SK-N-SH treated with all-trans-retinoic acid at 6 μM for 48 hours (cell line): ENCODE data around the gene CEACAM20.

Experiments used
- ATAC-seq: fragments of 200-7000 bp; cut with Tn5 transposase; 3 replicates; pipeline ENCODE4 v1.9.1; 2020; ENCODE audit warnings: mild to moderate bottlenecking, moderate library complexity
- ARNTL ChIP-seq: fragments of 450-650 bp; formaldehyde crosslinking; IDR thresholded peaks from 2 replicates; pipeline ENCODE4 v1.5.0; 2020; ENCODE audit warnings: low read depth, mild to moderate bottlenecking, moderate library complexity, borderline replicate concordance
- BACH2 ChIP-seq: fragments of 250-450 bp; sonication (Bioruptor Pico); IDR thresholded peaks from 2 replicates; pipeline ENCODE4 v1.9.0; 2021; ENCODE audit warnings: mild to moderate bottlenecking, borderline replicate concordance
- CREB5 ChIP-seq: fragments of 250-450 bp; sonication (Bioruptor Pico); IDR thresholded peaks from 2 replicates; pipeline ENCODE4 v1.5.1; 2020; ENCODE audit warnings: low read depth, mild to moderate bottlenecking, moderate library complexity
- CSDC2 ChIP-seq: fragments of 250-450 bp; sonication (Bioruptor Pico); IDR thresholded peaks from 2 replicates; pipeline ENCODE4 v1.5.0; 2020; ENCODE audit warnings: mild to moderate bottlenecking, moderate library complexity
- CSRNP3 ChIP-seq: fragments of 250-450 bp; sonication (Bioruptor Pico); IDR thresholded peaks from 2 replicates; pipeline ENCODE4 v1.5.1; 2021; ENCODE audit warnings: mild to moderate bottlenecking, moderate library complexity
- GLIS3 ChIP-seq: fragments of 250-450 bp; sonication (Bioruptor Pico); IDR thresholded peaks from 2 replicates; pipeline ENCODE4 v1.5.0; 2020; ENCODE audit warnings: mild to moderate bottlenecking, moderate library complexity
- OSR1 ChIP-seq: fragments of 250-450 bp; sonication (Bioruptor Pico); IDR thresholded peaks from 2 replicates; pipeline ENCODE4 v1.8.0; 2022; ENCODE audit warnings: moderate library complexity, mild to moderate bottlenecking, inconsistent platforms
- PPARA ChIP-seq: fragments of 250-450 bp; sonication (Bioruptor Pico); IDR thresholded peaks from 2 replicates; pipeline ENCODE4 v1.5.0; 2020; ENCODE audit warnings: mild to moderate bottlenecking, borderline replicate concordance
- RARB ChIP-seq: fragments of 250-450 bp; sonication (Bioruptor Pico); IDR thresholded peaks from 2 replicates; pipeline ENCODE4 v1.8.0; 2021; ENCODE audit warnings: mild to moderate bottlenecking, moderate library complexity
- SNAI2 ChIP-seq: fragments of 250-450 bp; sonication (Bioruptor Pico); IDR thresholded peaks from 2 replicates; pipeline ENCODE4 v1.5.0; 2020; ENCODE audit warnings: mild to moderate bottlenecking, moderate library complexity
- TCF4 ChIP-seq: fragments of 250-450 bp; sonication (Bioruptor Pico); IDR thresholded peaks from 2 replicates; pipeline ENCODE4 v1.8.0; 2021; ENCODE audit warnings: mild to moderate bottlenecking, moderate library complexity, borderline replicate concordance
- TOX ChIP-seq: fragments of 250-450 bp; sonication (Bioruptor Pico); IDR thresholded peaks from 2 replicates; pipeline ENCODE4 v1.8.0; 2021; ENCODE audit warnings: mild to moderate bottlenecking, moderate library complexity, borderline replicate concordance
- TSHZ2 ChIP-seq: fragments of 250-450 bp; sonication (Bioruptor Pico); IDR thresholded peaks from 2 replicates; pipeline ENCODE4 v1.5.0; 2020; ENCODE audit warnings: mild to moderate bottlenecking, moderate library complexity
- ZC3H10 ChIP-seq: fragments of 250-450 bp; sonication (Bioruptor Pico); IDR thresholded peaks from 2 replicates; pipeline ENCODE4 v1.5.1; 2021; ENCODE audit warnings: mild to moderate bottlenecking, moderate library complexity
- ZFP3 ChIP-seq: fragments of 250-450 bp; sonication (Bioruptor Pico); IDR thresholded peaks from 2 replicates; pipeline ENCODE4 v1.5.0; 2020; ENCODE audit warnings: mild to moderate bottlenecking, moderate library complexity
- ZFP30 ChIP-seq: fragments of 450-650 bp; formaldehyde crosslinking; IDR thresholded peaks from 2 replicates; pipeline ENCODE4 v1.5.0; 2022; ENCODE audit warnings: mild to moderate bottlenecking, moderate library complexity
- ZNF565 ChIP-seq: fragments of 450-650 bp; formaldehyde crosslinking; conservative IDR thresholded peaks from 2 replicates; pipeline ENCODE4 v1.5.0; 2020; ENCODE audit warnings: low read depth, mild to moderate bottlenecking, moderate library complexity
- ZNF70 ChIP-seq: fragments of 450-650 bp; formaldehyde crosslinking; IDR thresholded peaks from 2 replicates; pipeline ENCODE4 v1.5.0; 2020; ENCODE audit warnings: mild to moderate bottlenecking, moderate library complexity

CEACAM20 gene

DNA sequence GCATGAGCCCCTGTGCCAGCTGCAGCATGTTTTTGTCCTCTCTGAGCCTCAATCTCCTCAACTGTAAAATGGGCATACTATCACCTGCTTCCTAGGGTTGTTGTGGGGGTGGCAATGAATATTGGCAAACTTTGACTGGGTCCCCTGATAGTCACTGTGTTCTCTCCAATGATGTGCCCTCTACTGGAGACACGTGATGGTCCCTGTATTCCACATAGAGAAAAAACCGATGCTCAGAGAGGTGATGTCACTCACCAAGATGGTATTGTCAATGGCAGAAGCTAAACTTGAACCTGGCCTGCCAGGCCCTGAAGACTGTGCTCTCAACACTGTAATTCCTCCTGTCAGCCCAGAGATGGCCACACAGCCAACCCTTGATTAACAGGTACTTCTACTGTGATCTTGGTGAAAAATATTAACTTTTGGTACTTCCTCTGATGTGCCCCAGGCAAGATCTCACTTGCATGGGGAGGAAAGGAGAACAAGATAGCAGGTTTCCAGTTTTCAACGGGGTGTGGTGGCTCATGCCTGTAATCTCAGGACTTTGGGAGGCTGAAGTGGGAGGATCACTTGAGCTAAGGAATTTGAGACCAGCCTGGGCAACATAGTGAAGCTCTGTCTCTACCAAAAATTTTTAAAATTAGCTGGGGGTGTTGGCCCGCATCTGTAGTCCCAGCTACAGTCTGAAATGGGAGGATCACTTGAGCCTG is 3.6 kb downstream of the CEACAM20 start:
- ATAC-seq = no peak
- TF ChIP-seq TOX (CRISPR knock-in tag) (no peak), ZNF565 (CRISPR knock-in tag) (no peak), ZFP3 (CRISPR knock-in tag) (no peak), OSR1 (no peak), GLIS3 (no peak), SNAI2 (CRISPR knock-in tag) (no peak), RARB (CRISPR knock-in tag) (no peak), ZFP30 (CRISPR knock-in tag) (no peak), CSDC2 (CRISPR knock-in tag) (no peak), ARNTL (CRISPR knock-in tag) (no peak), BACH2 (CRISPR knock-in tag) (no peak), PPARA (CRISPR knock-in tag) (no peak), TCF4 (no peak), ZC3H10 (CRISPR knock-in tag) (no peak)

- no peak for TF ChIP-seq CSRNP3 (CRISPR knock-in tag)
- no peak for ATAC-seq
Observed at GRCh38 chr19:44521370-44521769, 8.1 kb downstream of the CEACAM20 start.

GRCh38 chr19:44517146-44517545 is 12.3 kb downstream of the CEACAM20 start:
- no peak for ATAC-seq
- TF ChIP-seq CREB5 (no peak), TOX (CRISPR knock-in tag) (no peak), BACH2 (CRISPR knock-in tag) (no peak), ZNF565 (CRISPR knock-in tag) (no peak), TSHZ2 (no peak), SNAI2 (CRISPR knock-in tag) (no peak), CSDC2 (CRISPR knock-in tag) (no peak), RARB (CRISPR knock-in tag) (no peak), ARNTL (CRISPR knock-in tag) (no peak)

- no peak for ATAC-seq
- no peak for TF ChIP-seq OSR1
- TF ChIP-seq TCF4 = no peak
- no peak for TF ChIP-seq ZFP3 (CRISPR knock-in tag)
Observed at GRCh38 chr19:44515907-44516306, 13.6 kb downstream of the CEACAM20 start.

- no peak for ATAC-seq
- TF ChIP-seq BACH2 (CRISPR knock-in tag) (no peak), ZC3H10 (CRISPR knock-in tag) (no peak), CSDC2 (CRISPR knock-in tag) (no peak), ZFP30 (CRISPR knock-in tag) (no peak), ZNF565 (CRISPR knock-in tag) (no peak), ZNF70 (CRISPR knock-in tag) (no peak), TOX (CRISPR knock-in tag) (no peak), ZFP3 (CRISPR knock-in tag) (no peak)
- TF ChIP-seq, all 23 proteins: peak for 0
Observed at GRCh38 chr19:44515031-44515430, 14.4 kb downstream of the CEACAM20 start.
